Measurements from ENCODE around the gene PLEKHJ1.
A peak's percentile ranks its signal among the peaks of the same experiment; 100 is the strongest.

Gene PLEKHJ1

DNA sequence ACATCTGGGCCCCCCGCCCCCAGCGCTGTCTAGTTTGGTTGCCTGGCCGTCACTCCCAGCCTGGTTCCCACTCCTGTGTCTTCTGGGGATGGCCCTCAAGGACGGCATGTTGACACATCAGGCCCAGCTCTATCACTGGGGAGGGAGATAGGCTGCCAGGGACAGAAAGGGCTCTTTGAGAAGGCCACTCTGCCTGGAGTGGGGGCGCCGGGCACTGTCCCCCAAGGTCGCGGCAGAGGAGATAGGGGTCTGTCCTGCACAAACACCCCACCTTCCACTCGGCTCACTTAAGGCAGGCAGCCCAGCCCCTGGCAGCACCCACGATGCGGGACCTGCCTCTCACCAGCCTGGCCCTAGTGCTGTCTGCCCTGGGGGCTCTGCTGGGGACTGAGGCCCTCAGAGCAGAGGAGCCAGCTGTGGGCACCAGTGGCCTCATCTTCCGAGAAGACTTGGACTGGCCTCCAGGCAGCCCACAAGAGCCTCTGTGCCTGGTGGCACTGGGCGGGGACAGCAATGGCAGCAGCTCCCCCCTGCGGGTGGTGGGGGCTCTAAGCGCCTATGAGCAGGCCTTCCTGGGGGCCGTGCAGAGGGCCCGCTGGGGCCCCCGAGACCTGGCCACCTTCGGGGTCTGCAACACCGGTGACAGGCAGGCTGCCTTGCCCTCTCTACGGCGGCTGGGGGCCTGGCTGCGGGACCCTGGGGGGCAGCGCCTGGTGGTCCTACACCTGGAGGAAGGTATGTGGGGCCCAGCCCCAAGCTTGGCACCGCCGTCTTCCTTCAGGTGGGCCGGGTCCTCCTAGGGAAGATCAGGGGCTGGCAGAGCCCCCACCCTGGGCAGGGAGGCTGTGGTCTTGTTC, 13.1 kb upstream of the PLEKHJ1 start, which contains the start of gene AMH:
AMH (plus strand) TSS at position 314 of the 857 bp plus-strand sequence; CDS start at position 324, 10 bp downstream.
- no peak for DNase-seq

DNA sequence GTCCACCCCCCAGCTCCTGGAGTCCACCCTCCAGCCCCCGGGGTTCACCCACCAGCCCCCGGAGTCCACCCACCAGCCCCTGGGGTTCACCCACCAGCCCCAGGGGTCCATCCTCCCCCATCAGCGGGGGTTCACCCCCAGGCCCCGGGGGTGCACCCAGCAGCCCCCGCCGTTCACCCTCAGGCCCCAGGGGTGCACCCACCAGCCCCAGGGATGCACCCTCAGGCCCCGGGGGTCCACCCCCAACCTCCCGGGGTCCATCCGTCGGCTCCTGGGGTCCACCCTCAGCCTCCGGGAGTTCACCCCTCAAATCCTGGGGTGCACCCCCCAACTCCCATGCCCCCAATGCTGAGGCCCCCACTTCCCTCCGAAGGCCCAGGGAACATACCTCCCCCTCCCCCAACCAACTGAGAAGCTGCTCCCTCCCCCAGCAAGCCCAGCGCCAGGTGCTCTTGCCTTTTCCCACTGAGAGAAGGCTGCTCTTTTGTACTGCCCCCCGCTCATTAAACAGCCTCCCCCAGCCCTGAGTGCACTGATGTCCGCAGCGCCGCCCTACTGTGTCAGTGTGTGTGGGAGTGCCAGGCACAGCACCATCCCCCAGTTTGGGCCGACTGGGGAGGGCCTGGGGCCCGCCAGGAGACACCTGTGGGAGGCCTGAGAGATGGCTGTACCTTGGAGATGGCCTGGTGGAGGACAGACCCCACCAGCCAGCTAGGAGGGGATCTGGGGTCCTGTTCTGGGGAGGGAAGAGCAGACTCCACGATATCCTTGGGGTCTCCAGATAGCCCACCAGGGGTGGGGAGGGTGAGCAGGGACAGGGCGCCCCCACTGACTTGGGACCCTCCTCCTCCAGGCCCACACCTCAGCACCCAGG, 12.2 kb upstream of the PLEKHJ1 start:
- DNase-seq = no peak

DNA sequence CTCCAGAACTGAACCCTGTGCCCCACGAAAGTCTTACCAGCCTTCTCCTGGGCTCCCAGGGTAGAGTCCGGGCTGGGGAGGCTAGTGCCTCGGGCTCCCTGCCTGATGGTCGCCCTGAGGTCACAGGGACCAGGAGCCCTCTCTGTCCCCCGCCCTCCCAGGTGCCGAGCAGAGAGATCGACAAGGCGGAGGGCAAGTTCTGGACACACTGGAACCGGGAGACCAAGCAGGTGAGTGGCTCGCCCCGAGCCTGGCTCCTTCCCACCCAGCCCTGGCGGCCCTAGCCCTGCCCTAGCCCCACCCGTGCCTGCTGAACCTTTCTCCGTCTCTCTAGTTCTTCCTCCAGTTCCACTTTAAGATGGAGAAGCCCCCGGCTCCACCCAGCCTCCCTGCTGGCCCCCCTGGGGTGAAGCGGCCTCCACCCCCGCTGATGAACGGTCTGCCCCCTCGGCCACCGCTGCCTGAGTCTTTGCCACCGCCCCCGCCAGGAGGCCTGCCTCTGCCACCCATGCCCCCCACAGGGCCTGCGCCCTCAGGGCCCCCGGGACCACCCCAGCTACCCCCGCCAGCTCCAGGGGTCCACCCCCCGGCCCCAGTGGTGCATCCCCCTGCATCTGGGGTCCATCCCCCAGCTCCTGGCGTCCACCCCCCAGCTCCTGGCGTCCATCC, 11.4 kb upstream of the PLEKHJ1 start:
- DNase-seq = no peak

DNA sequence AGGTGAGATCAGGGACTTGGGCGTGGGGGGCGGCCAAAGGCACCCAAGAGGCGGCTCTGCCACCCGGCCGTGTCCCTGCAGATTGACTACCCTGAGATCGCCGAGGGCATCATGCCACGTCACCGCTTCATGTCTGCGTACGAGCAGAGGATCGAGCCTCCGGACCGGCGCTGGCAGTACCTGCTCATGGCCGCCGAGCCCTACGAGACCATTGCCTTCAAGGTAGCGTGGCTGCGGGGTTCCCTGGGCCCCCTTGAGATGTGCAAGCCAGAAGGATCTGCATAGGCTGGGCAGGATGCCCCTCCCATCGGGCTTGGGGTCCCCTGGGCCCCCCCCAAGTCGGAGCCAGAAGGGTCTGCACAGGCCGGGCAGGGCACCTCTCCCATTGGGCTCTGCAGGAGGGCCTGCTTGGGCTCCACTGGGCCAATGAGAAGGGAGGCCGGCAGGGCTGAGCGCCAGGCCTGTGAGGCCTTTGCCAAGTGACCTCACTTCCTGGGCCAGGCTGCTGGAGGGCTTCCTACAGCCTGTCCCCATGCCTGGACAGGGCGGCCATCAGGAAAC, 10.8 kb upstream of the PLEKHJ1 start:
- DNase-seq = peak; percentile 45

DNA sequence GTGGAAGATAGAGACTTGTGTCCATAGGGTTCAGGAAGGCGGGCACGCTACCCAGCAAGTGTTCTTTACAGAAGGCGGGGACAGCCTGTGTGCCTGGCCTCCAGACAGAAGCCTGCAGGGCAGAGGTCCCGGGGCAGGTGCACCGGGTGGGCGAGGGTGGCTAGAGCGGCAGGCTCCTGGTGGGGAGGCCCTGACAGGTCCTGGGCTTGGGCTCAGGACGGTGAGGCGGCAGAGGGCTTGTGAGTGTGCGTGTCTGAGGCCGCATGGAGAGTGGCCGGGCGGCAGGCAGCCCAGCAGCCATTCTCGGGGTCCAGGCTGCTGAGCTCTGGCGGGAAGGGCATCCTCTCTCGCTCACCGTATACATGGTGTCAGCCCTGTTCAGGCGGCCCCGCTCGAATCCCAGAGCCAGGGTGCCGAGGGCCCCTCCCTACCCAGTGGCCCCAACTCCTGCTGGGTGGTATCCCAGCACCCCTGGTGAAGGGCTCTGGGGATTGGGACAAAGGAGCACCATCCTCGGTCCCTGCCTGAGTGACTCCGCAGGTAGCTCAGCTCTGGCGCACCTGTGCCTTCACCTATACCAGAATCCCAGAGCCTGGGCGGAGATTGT, 10.0 kb upstream of the PLEKHJ1 start:
- no peak for DNase-seq

DNA sequence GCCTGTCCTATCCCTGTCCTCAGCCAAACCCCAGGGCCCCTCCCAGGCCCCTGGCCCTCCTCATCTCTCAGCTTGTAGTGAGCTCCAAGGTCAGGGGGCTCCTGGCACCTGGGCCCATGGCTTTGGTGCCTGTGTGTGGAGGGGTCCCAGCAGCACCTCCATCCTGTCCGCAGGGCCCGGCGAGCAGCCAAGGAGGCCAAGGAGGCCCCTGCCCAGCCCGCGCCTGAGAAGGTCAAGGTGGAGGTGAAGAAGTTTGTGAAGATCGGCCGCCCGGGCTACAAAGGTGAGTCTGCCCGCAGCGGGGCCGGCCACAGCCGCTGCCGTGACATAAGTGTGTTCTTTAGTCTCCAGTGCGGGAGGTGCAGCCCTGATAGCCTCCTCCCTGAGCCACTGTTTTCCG, 9.1 kb upstream of the PLEKHJ1 start:
- DNase-seq = no peak

DNA sequence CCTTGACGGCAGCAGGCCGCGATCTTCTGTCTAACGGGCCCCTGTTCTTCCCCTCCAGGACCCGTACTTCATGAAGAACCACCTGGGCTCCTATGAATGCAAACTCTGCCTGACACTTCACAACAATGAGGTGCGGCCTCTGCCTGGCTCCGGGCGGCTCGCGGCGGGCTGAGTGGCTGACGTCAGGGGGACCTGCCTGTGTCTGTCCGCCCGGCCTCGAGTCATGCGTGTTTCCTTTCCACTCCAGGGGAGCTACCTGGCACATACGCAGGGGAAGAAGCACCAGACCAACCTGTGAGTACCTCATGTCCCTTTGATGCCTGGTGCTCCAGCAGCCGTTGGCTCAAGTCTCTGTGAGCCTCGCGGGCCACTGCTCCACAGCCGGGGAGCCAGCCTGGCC, 8.4 kb upstream of the PLEKHJ1 start:
- no peak for DNase-seq

DNA sequence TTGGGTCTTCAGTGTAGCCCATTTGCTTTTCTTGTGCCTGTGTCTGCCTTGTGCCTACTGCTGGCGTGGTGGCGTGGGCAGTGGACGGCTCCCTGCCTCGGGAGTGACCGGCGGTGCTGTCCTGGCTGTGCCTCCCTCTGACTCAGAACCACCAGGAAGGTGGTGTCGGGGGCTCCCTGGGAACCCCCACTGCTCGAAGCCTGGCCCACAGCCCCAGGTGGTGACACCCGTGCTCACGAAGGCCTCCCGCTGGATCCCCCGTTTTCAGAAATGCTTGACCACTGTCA, 7.9 kb upstream of the PLEKHJ1 start:
- DNase-seq = no peak

DNA sequence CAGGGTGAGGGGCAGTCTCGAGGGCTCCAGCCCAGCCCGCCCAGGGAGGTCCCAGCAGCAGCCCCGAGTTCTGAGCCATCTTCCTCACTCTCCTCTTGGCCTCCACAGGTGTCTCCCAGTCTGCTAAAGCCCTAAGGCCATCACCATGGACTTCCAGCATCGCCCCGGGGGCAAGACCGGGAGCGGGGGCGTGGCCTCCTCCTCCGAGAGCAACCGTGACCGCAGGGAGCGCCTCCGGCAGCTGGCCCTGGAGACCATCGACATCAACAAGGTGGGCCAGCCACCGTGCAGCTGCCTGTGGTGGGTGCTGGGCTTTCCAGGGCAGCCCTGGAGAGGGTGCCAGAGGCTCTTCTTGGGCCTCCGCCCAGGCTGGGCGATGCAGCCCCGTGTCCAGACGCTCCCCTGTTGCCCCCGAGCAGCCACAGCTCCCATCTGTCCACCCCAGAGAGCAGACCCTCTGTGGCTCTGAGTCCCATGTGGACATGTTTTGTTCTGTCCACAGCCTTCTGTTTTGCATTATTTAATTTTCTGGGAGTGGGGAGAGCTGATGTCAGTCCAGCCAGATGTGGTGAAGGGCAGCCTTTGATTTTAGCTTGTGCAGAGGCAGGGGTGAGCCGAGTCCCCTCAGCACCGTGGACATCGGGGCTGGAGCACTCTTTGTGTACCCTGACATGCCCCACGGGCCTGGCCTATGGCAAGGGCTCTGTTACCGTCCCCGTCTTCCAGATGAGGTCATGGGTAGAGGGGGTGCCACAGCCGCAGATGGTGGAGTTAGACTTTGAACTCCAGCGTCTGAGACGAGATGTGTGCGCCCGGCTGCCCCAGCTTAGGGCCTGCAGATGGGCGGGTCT, 7.4 kb upstream of the PLEKHJ1 start:
- DNase-seq = no peak

DNA sequence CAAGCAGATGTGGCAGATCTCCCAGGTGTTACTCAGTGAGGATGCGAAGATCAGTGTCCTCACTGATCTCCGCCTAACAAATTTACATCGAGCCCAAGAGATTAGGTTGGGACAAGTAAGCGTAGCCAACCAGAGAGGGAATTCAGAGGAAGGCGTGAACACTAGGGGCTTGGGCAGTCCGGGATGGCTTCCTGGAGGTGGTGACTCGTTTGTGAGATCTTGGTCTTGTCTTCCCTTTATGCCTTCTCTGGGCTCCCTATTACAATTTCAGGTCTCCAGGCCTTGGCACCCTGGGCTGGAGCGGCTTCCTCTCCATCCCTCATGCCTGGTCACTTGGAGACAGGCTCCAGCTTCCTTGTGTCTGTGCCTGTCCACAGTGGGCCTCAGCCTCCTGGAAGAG, 6.7 kb upstream of the PLEKHJ1 start:
- DNase-seq = no peak

DNA sequence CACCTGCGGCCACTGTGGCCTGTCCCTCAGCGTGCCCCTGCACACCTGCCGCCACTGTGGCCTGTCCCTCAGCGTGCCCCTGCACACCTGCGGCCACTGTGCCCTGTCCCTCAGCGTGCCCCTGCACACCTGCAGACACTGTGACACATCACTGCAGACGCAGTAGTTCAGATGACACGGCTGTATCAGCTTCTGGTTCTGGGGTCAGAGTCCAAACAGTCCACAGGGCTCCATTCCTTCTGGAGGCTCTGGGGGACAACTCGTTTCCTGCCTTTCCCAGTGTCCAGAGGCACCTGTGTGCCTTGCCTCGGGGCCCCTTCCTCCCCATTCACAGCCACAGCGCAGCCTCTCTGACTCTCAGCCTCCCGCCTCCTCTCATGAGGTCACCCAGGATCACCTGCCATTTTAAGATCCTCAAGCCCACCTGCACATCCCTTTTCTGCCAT, 6.0 kb upstream of the PLEKHJ1 start:
- no peak for DNase-seq

DNA sequence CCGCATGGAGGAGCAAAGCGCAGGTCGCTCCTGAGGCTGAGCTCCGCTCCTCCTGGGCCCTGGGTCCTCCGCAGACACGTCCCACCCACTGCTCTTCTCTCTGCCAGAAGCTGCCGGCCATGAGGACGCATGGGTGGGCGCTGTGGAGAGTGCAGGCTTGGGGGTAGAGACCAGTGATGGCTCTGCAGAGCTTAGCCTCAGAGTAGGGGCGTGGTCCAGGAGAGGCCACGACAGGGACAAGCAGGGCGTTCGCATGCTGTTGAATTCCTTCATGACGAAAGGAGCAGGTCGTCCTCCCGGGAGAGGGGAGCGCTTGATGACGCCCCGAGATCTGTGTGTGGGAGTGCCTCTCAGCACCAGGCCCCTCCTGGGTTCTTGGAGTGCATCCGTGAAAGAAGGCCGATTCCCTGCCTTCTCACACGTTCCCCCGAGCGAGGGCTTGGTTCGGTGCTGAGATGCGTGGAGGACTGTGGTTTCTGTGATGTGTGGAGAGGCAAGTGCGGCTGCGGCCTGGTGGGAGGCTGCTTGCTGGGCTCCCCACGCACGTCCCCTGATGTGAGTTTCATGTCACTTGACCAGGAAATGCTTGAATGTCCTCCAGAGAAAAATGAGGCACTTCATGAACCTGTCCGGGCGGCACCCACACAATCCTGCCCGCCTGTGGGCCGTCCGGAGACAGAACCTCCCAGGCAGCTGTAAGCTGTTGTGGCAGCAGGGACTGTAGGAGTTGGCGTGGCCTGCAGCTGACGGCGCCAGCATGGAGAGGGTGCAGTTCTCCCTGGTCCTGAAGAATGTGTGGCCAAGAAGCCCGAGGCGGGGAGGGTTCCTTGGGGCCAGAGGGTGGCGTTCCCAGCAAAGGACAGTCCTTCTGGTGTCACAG, 5.0 kb upstream of the PLEKHJ1 start:
- no peak for DNase-seq

DNA sequence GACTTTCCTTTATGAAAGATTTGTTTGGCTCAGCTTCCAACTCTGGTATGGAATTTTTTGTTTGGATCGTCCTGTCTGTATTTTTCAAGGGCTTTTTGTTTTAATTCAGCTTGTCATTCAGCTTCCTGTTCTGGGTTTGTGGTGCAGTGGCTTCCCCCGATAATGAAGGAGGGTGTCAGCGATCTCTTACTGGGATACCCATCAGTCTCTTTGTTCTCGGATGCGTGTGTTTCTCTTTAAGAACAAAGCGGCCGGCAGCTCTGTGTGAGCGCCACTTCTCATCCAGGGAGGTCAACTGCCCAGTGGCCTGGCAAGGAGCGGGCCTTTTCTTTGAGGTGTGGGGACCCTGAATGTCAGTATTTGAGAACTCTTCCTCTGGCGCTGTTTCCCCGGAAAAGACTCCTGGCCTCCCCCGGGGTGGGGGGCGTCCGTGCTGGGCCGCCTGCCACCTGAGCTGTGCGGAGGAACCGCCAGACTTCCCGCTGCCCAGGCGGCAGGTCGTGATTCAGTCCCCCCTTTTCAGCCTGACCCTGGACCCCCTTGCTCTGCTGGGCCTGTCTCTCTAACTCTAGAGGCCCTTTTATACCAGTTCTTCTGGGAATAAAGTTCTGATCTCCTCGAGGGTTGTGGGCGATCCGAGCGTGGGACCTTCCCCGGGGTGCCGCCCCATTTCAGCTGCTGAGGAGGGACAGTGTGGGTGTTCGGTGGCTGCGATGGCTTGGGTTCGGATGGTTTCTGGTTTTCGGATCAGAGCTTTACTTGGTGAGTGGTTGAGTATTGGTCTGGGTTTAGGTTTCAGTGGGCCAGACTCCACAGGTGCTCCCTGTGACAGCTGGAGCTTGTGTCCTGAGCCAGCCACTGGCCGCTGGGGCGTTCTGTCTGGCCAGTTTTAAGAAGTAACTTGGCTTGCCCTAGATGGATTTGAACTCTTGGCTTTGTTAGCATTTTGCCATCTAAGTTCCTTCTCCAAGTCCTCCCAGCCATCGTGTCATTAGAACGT, 3.9 kb upstream of the PLEKHJ1 start:
- peak; percentile 58 for DNase-seq

DNA sequence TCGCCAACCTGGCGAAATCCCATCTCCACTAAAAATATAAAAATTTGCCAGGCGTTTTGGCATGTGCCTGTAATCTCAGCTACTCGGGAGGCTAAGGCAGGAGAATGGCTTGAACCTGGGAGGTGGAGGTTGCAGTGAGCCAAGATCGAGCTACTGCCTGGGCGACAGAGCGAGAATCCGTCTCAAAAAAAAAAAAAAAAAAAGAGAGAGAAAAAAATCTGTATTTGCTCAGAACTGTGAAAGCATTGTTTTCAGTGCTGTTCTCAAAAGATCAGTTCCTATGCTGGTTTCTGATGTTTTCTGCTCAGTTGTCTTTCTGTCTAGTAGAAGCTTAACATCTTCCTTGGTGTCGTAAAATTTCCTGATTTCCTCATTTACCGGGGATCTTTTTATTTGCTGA, 3.0 kb upstream of the PLEKHJ1 start:
- no peak for DNase-seq

DNA sequence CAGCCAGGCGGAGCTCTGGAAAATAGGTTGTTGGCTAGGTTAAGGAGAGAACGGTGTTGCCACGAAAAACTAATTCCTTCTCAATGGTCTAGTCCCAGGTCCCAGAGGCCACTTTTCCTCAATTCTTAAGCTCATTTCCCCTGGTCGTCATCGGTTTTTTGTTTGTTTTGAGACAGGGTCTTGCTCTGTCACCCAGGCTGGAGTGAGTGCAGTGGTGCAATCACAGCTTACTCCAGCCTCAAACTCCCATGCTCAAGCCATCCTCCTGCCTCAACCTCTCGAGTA, 1.7 kb upstream of the PLEKHJ1 start:
- DNase-seq = no peak

DNA sequence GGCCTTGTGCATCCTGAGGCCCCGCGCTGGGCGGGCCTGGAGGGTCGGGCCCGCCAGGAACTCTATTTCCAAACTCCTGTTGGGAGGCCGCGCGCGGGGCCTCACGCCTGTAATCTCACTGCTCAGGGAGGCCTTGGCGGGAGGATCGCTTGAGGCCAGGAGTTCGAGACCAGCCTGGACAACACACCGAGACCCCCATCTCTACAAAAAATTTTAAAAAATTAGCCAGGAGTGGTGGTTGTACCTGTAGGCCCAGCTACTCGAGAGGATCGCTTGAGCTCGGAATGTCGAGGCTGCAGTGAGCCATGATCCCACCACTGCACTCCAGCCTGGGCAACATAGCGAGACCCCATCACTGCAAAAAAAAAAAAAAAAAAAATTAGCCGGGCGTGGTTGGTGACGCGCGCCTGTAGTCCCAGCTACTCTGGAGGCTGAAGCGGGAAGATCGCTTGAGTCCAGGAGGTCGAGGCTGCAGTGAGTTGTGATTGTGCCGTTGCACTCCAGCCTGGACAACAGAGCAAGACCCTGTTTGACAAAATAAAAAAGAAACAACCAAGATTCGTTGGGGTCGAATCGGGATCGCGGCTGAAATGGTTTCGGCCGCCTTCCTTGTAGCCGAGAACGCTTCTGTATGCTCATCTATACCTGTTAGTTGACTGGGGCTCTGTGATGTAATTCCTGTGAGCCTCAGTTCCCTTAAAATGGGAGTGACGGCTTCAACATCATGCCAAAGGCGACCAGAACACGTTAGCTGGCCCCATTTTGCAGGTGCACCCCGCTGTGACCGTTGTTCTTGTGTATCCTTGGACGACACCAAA, 1.1 kb upstream of the PLEKHJ1 start:
- no peak for DNase-seq

DNA sequence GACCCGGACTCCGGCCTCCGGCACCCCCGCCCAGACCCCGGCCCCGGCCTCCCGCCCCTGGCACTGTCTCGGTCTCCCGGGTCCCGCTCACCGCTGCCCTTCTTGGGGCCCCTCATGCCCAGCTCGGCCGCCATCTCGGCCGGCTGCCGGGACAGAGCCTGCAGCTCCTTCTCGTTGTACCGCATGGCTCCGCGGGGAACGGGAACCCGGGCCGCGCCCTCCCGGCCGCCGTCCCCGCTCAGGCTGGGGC, 140 bp downstream of the PLEKHJ1 start:
- no peak for DNase-seq

DNA sequence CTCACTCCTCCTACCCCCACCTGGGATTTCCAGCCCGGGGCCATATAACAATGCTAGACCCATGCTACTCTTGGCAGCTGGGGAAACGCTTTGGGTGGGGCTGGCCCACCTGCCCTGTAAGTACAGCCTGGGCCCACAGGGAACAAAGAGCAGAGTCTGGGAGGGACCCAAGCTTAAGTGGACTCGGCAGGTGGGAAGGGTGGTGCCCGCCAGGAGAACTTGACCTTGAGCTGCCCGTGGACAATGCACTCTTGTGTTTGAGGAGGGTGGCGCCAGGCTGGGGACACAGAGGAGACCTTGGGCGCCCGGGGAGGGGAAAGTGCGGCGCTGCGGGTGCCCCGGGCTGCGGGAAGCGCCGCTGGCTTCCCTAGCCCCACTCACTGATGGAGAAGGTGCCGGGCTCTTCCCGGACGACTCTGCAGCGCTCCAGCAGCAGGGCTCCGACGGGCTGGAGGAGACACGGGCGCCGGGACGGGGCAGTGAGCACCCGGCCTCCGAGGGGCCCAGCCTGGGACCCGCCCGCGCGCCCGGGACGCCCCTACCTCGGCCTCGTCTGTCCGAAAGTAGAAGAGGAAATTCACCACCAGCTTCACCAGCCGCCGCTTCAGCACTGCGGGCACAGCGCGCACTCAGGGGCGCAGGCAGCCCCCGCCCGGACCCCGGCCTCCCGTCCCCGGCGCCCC, 607 bp downstream of the PLEKHJ1 start:
- DNase-seq = no peak

Data from fibroblast of skin of back (primary cell).